ENCODE data around the gene CIROP.
A peak's percentile ranks its signal among the peaks of the same experiment; 100 is the strongest.

CIROP gene

DNA sequence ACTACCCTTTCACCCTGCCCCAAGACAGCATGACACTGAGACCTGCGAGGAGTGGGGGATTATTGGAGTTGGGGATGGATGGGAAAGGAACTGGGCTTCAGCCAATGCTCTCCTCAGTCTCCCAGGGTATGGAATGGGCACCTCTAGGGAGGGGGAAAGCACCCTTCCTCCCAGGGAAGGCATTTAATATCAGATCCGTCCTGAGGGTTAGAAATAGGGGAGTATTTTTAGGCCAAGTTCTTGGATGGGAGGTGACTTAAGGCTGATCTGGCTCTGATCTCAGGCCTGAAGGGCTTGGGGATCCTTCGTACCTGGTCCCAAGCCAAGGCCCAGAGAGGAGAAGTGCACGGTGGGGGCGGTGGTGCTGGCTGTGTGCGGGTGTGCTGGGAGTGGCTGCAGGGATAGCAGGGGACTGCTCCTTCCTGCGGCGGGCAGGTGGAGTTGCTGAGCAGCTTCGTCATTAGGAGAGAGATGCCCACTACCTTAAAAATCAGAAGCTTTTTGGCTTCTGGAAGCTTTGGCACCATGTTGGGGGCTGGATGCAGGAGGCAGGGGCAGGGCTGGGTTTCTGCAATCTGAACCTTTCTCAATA lies 21.2 kb upstream of the CIROP start:
- no peak overlapping the region for H3K4me3 ChIP-seq (ENCODE audit: low read depth, low read length)
- DNase-seq (ENCODE audit: low read depth) = no peak
- TF ChIP-seq, protein P1, sequence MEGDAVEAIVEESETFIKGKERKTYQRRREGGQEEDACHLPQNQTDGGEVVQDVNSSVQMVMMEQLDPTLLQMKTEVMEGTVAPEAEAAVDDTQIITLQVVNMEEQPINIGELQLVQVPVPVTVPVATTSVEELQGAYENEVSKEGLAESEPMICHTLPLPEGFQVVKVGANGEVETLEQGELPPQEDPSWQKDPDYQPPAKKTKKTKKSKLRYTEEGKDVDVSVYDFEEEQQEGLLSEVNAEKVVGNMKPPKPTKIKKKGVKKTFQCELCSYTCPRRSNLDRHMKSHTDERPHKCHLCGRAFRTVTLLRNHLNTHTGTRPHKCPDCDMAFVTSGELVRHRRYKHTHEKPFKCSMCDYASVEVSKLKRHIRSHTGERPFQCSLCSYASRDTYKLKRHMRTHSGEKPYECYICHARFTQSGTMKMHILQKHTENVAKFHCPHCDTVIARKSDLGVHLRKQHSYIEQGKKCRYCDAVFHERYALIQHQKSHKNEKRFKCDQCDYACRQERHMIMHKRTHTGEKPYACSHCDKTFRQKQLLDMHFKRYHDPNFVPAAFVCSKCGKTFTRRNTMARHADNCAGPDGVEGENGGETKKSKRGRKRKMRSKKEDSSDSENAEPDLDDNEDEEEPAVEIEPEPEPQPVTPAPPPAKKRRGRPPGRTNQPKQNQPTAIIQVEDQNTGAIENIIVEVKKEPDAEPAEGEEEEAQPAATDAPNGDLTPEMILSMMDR (IDR thresholded peaks at IDR 0.05; ENCODE audit: insufficient read depth, low read depth, low read length, missing control alignments) = no peak

DNA sequence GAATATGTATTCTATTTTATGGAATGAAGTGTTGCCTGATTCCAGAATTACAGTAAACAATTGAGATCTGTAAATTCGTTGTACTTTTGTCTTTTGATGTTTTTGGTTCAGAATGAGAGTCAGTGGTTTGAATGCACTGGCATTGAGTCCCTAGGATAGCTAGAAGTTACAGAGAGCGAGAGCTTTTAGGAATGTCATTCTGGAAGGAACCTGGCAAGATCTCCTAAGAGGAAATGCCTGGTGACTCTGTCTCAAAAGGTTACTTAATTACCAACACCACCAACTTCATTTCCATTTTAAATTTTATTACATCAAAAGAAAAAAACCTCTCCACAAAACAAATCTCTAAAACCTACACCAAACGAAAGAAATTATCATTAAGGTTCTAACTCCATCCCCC lies 20.2 kb upstream of the CIROP start:
- TF ChIP-seq, protein P1 (IDR thresholded peaks at IDR 0.05; ENCODE audit: insufficient read depth, low read depth, low read length, missing control alignments) = no peak
- DNase-seq (ENCODE audit: low read depth) = no peak

DNA sequence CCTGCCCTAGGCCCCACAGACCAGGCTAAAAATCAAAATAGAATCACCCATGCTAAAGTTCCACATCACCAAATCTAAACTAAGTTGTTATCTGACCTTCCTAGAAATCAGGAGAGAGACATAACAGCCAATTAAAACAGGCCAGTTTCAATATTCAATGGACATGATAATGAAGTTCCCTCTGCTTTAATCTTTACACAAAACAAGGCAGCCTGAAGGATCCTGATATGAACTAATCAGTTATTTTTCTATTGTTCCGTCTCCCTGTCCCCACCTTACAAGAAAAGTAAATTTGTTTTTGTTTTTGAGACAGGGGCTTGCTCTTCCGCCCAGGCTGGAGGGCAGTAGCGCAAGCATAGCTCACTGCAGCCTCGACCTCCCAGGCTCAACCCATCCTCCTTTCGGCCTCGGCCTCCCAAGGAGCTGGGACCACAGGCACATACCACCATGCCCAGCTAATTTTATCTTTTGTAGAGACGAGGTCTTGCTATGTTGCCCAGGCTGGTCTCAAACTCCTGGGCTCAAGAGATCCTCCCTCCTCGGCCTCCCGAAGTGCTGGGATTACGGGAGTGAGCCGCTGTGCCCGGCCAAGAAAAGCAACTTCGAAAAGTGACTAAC lies 19.7 kb upstream of the CIROP start:
- TF ChIP-seq, protein P1 (IDR thresholded peaks at IDR 0.05; ENCODE audit: insufficient read depth, low read depth, low read length, missing control alignments) = no peak
- no peak for DNase-seq (ENCODE audit: low read depth)
- no peak overlapping the region for H3K4me3 ChIP-seq (ENCODE audit: low read depth, low read length)

More for the DNA sequence above, 20.2 kb upstream of the CIROP start:
- no peak overlapping the region for H3K4me3 ChIP-seq (ENCODE audit: low read depth, low read length)

DNA sequence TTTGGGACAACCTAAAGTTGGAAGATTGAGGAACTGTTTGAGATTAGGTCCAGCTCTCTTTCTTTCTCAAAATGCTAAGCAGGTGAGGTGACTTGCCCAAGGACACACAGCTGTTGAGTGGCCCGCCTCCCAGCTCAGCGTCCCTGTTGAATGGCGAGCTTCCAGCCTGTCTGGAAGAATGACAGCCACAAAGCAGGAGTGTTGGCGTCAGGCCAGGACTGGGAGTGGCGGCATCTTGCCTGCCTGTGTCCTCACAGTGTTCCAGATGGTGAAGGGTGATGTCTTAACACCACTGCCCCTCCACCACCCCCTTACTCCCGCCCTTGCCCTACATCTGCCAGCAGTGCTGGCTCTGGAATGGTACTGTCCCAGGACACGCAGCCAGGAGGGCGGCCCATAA lies 18.6 kb upstream of the CIROP start:
- H3K4me3 ChIP-seq (ENCODE audit: low read depth, low read length) = no peak overlapping the region
- DNase-seq (ENCODE audit: low read depth) = no peak
- TF ChIP-seq, protein P1 (IDR thresholded peaks at IDR 0.05; ENCODE audit: insufficient read depth, low read depth, low read length, missing control alignments) = no peak

DNA sequence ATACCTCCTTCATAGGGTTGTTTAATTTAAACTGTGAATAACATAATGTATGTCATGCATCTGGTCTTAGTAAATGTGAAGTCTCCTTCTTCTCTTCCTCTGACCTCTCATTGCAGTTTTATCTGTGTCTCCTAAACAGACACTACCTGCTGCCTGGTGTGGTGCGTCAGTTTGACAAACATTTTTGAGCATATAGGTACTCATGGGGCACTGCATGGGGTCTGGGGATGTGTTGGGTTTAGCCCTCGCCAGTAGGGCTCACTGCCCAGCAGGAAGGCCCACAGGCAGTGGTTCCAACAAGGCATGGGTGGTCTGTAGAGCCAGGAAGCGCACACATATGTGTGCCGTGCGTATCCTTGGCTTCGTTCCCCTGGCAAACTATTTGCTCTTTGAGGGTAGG lies 17.3 kb upstream of the CIROP start:
- no peak for DNase-seq (ENCODE audit: low read depth)
- TF ChIP-seq, protein P1 (IDR thresholded peaks at IDR 0.05; ENCODE audit: insufficient read depth, low read depth, low read length, missing control alignments) = no peak
- no peak overlapping the region for H3K4me3 ChIP-seq (ENCODE audit: low read depth, low read length)

DNA sequence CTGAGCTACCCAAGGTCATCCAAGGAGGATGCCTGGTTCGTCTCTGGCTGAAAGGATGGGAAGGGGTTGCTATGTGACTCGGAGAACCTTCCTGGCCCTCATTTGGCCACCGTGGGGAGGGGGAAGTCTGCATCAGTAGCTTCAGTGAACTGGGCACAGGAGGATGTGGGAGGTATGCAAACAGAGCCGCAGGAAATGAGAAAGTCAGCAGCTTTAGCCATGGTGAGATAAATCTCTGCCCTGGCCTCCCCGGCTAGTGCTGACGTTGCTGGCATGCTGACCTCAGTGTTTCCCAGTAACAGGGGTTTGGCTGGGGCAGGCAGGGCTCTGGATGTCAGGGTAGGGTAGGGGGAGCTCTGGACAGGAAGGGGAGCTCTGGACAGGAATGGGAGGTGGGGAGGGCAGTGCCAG lies 16.6 kb upstream of the CIROP start:
- TF ChIP-seq, protein P1 (IDR thresholded peaks at IDR 0.05; ENCODE audit: insufficient read depth, low read depth, low read length, missing control alignments) = no peak
- H3K4me3 ChIP-seq (ENCODE audit: low read depth, low read length) = no peak overlapping the region
- DNase-seq (ENCODE audit: low read depth) = peak; percentile 67

All from GM12865 (cell line).